HepG2 (cell line): Measurements from ENCODE around the gene REEP6. TPM values are rescaled to one million over a fixed set of nuclear protein-coding genes. Genes with fewer than 3 reads are reported as not detected.
A peak's percentile ranks its signal among the peaks of the same experiment; 100 is the strongest.

Experiments used
- FOSL2 ChIP-seq: sonication (generic); formaldehyde crosslinking; IDR thresholded peaks from 2 replicates; pipeline ENCODE4 v1.4.0; 2020; ENCODE audit warnings: missing genetic modification reagents
- GABPB1 ChIP-seq: IDR thresholded peaks from 2 replicates; pipeline ENCODE4 v1.6.1; 2016; ENCODE audit warnings: mild to moderate bottlenecking, missing genetic modification reagents, moderate library complexity, missing compliant biosample characterization
- HNRNPLL ChIP-seq: fragments of 200-400 bp; formaldehyde crosslinking; IDR thresholded peaks from 2 replicates; pipeline ENCODE4 v1.6.1; 2017; ENCODE audit warnings: mild to moderate bottlenecking, low read depth, low read length; ENCODE audit not compliant: poor library complexity, severe bottlenecking
- MAFF ChIP-seq: IDR thresholded peaks from 2 replicates; pipeline ENCODE4 v1.6.1; 2011; ENCODE audit warnings: low read depth, low read length, improper control_type of control experiment
- MAFK ChIP-seq, 2 experiments: IDR thresholded peaks in 1 of 2; conservative IDR thresholded peaks in 1 of 2; 2 replicates each; pipeline ENCODE4 v1.6.1; 2011; ENCODE audit warnings: improper control_type of control experiment in 2 of 2, low read length in 2 of 2
- NFE2L2 ChIP-seq: fragments of 150-350 bp; IDR thresholded peaks from 2 replicates; pipeline ENCODE4 v1.6.1; 2014; ENCODE audit warnings: low read length
- PATZ1 ChIP-seq: sonication (generic); formaldehyde crosslinking; IDR thresholded peaks from 2 replicates; pipeline ENCODE4 v1.4.0; 2020; ENCODE audit warnings: missing genetic modification reagents
- PHF21A ChIP-seq: sonication (generic); formaldehyde crosslinking; IDR thresholded peaks from 2 replicates; pipeline ENCODE4 v1.5.0; 2020; ENCODE audit warnings: mild to moderate bottlenecking, missing genetic modification reagents
- POLR2A ChIP-seq, 2 experiments: IDR thresholded peaks; 2 replicates each; pipeline ENCODE4 v1.6.1; 2011; ENCODE audit warnings: low read depth in 2 of 2, low read length in 2 of 2, mild to moderate bottlenecking in 1 of 2, moderate library complexity in 1 of 2; ENCODE audit not compliant: insufficient read depth in 1 of 2
- RXRA ChIP-seq: sonication (generic); formaldehyde crosslinking; IDR thresholded peaks from 2 replicates; pipeline ENCODE4 v1.5.1; 2020; ENCODE audit warnings: missing genetic modification reagents
- THAP9 ChIP-seq: sonication (generic); formaldehyde crosslinking; IDR thresholded peaks from 2 replicates; pipeline ENCODE4; 2020; ENCODE audit warnings: missing genetic modification reagents, mild to moderate bottlenecking, borderline replicate concordance
- WIZ ChIP-seq: sonication (generic); formaldehyde crosslinking; IDR thresholded peaks from 2 replicates; pipeline ENCODE4 v1.5.1; 2020; ENCODE audit warnings: mild to moderate bottlenecking, missing genetic modification reagents
- YEATS2 ChIP-seq: sonication (generic); formaldehyde crosslinking; IDR thresholded peaks from 2 replicates; pipeline ENCODE4 v1.4.0; 2020; ENCODE audit warnings: missing genetic modification reagents, borderline replicate concordance
- ZFX ChIP-seq: sonication (generic); formaldehyde crosslinking; IDR thresholded peaks from 2 replicates; pipeline ENCODE4 v1.4.0; 2020; ENCODE audit warnings: mild to moderate bottlenecking, low read depth, missing genetic modification reagents, moderate library complexity
- ZNF362 ChIP-seq: sonication (generic); formaldehyde crosslinking; IDR thresholded peaks from 2 replicates; pipeline ENCODE4 v1.4.0; 2020; ENCODE audit warnings: missing genetic modification reagents, mild to moderate bottlenecking, borderline replicate concordance
- ZNF543 ChIP-seq: sonication (generic); formaldehyde crosslinking; IDR thresholded peaks from 2 replicates; pipeline ENCODE4 v1.4.0; 2020; ENCODE audit warnings: mild to moderate bottlenecking, missing genetic modification reagents
- ZNF619 ChIP-seq: sonication (generic); formaldehyde crosslinking; IDR thresholded peaks from 2 replicates; pipeline ENCODE4 v1.4.0; 2020; ENCODE audit warnings: mild to moderate bottlenecking, missing genetic modification reagents
- ZNF691 ChIP-seq: sonication (generic); formaldehyde crosslinking; IDR thresholded peaks from 2 replicates; pipeline ENCODE4 v1.4.0; 2020; ENCODE audit warnings: missing genetic modification reagents, low read depth, mild to moderate bottlenecking, borderline replicate concordance
- ZNF770 ChIP-seq: sonication (generic); formaldehyde crosslinking; IDR thresholded peaks from 2 replicates; pipeline ENCODE4 v1.5.0; 2020; ENCODE audit warnings: mild to moderate bottlenecking, missing genetic modification reagents
- polyA plus RNA-seq, 8 experiments: library from polyadenylated mRNA; depleted of rRNA in 3 of 8; stranded (reverse) in 7 of 8; unstranded in 1 of 8; fragments of >200 nt; fragmentation: Illumina TruSeq in 4 of 8; extraction: Trizol in 4 of 8; gene quantifications; 2 replicates each; pipeline versions ENCODE4 v1.2.1 to v1.2.3, GENCODE V29; 2011 to 2016; ENCODE audit warnings: low read depth in 4 of 8, missing spikeins in 1 of 8, mixed read lengths in 1 of 8; ENCODE audit not compliant: insufficient read depth in 1 of 8
- total RNA-seq, 5 experiments: library from RNA; depleted of rRNA; stranded (reverse); fragments of >200 nt; fragmentation: Illumina TruSeq; extraction: Trizol; gene quantifications; 2 replicates each; pipeline ENCODE4 v1.2.3, GENCODE V29; 2016; ENCODE audit warnings: low read depth in 1 of 5

REEP6 gene
- total and polyA plus RNA-seq, 2 of the 13 experiments (the other 11 are each of a cell fraction or from before 2014, with no cell fraction given), result 10.0 to 28.8 TPM

- TF ChIP-seq ZNF619 (CRISPR knock-in tag) (no peak), ZNF543 (no peak), GABPB1 (CRISPR knock-in tag) (peak; percentile 59; the same call in 1 of the 2 replicates), ZNF691 (CRISPR knock-in tag) (no peak), ZNF362 (CRISPR knock-in tag) (no peak), HNRNPLL (peak; percentile 72), YEATS2 (CRISPR knock-in tag) (no peak), ZNF770 (CRISPR knock-in tag) (peak; percentile 78), POLR2A (IDR thresholded peaks at IDR 0.05; ENCODE audit: insufficient read depth in 1 of 2, low read depth in 2 of 2, low read length in 2 of 2) (no peak), RXRA (CRISPR knock-in tag) (0 out of 2 replicates have a peak, but pooled peaks have one; percentile 15), WIZ (CRISPR knock-in tag) (no peak), MAFF (peak; percentile 74), THAP9 (no peak), MAFK (conservative IDR thresholded peaks at IDR 0.05 in 1 of 2, IDR thresholded peaks at IDR 0.05 in 1 of 2; ENCODE audit: low read length in 2 of 2) (peak; percentile 81 to 86), PHF21A (no peak), FOSL2 (peak; percentile 21; the same call in 1 of the 2 replicates), NFE2L2 (no peak), ZFX (CRISPR knock-in tag) (no peak), PATZ1 (CRISPR knock-in tag) (no peak)
Measured at GRCh38 chr19:1520203-1520780, 29.3 kb downstream of the REEP6 start (continued).
